OCI-LY7 (cell line): ENCODE measurements around the gene MIOX. TPM values are rescaled to one million over a fixed set of nuclear protein-coding genes. Genes with fewer than 3 reads are reported as not detected.

Experiments used
- BruUV-seq: library from RNA; stranded (reverse); fragments of 400-500 nt; replicated peaks from 2 replicates; lab custom pipeline; 2021; lab: Mats Ljungman, UMichigan
- CTCF ChIA-PET: fragments of 300-600 bp; sonication (Branson Sonifier 250); formaldehyde crosslinking; loops from one replicate; lab custom pipeline; 2022; ENCODE audit warnings: antibody characterized with exemption; ENCODE audit not compliant: unreplicated experiment; lab: Charles Lee
- POLR2A ChIA-PET: fragments of 300-600 bp; sonication (Branson Sonifier 250); formaldehyde crosslinking; loops from one replicate; lab custom pipeline; 2022; ENCODE audit warnings: antibody characterized with exemption; lab: Charles Lee
- DNase-seq: peaks from one replicate; pipeline ENCODE4 v3.0.0-alpha.2; 2015; ENCODE audit warnings: low spot score
- H2AFZ ChIP-seq: fragments of 200-600 bp; sonication (generic), shearing (Covaris generic); 2 replicates; pipeline ENCODE4 v1.6.1; 2014; ENCODE audit warnings: mild to moderate bottlenecking, antibody characterized with exemption, low read length, moderate library complexity
- H3K27ac ChIP-seq: fragments of 200-600 bp; sonication (generic); 2 replicates; pipeline ENCODE4 v1.5.1; 2014; ENCODE audit warnings: mixed run types, low read depth, mild to moderate bottlenecking, moderate library complexity, low read length, inconsistent platforms; ENCODE audit not compliant: poor library complexity, severe bottlenecking
- H3K36me3 ChIP-seq: fragments of 200-600 bp; sonication (generic); 2 replicates; pipeline ENCODE4 v1.6.1; 2014; ENCODE audit warnings: mild to moderate bottlenecking, antibody characterized with exemption, low read length, moderate library complexity, mixed read lengths; ENCODE audit not compliant: insufficient read depth
- H3K4me1 ChIP-seq: fragments of 200-600 bp; sonication (generic); 2 replicates; pipeline ENCODE4 v1.5.1; 2014; ENCODE audit warnings: mild to moderate bottlenecking, low read length; ENCODE audit not compliant: insufficient read depth, poor library complexity, severe bottlenecking
- H3K4me2 ChIP-seq: fragments of 200-600 bp; sonication (generic); 2 replicates; pipeline ENCODE4 v1.6.1; 2014; ENCODE audit warnings: mild to moderate bottlenecking, low read length
- H3K4me3 ChIP-seq: fragments of 200-600 bp; sonication (generic); 2 replicates; pipeline ENCODE4 v1.5.1; 2014; ENCODE audit warnings: mild to moderate bottlenecking, low read depth, low read length; ENCODE audit not compliant: poor library complexity, severe bottlenecking
- H3K79me2 ChIP-seq: fragments of 200-600 bp; sonication (generic); 2 replicates; pipeline ENCODE4 v1.6.1; 2016; ENCODE audit warnings: low read depth, mild to moderate bottlenecking, low read length, moderate library complexity, mixed read lengths; ENCODE audit not compliant: insufficient read depth
- H3K9me2 ChIP-seq: fragments of 200-600 bp; sonication (generic); 2 replicates; pipeline ENCODE4 v1.6.1; 2016; ENCODE audit warnings: mild to moderate bottlenecking, low read length, mixed read lengths; ENCODE audit not compliant: insufficient read depth
- H3K9me3 ChIP-seq: fragments of 200-600 bp; sonication (generic); 2 replicates; pipeline ENCODE4 v1.6.1; 2014; ENCODE audit warnings: mild to moderate bottlenecking, mixed run types, low read length, mixed read lengths
- H4K20me1 ChIP-seq: fragments of 200-600 bp; sonication (generic); 2 replicates; pipeline ENCODE4 v1.6.1; 2014; ENCODE audit warnings: mild to moderate bottlenecking, antibody characterized with exemption, low read length, moderate library complexity, mixed read lengths; ENCODE audit not compliant: insufficient read depth
- CTCF ChIP-seq: fragments of 200-600 bp; sonication (generic); conservative IDR thresholded peaks from 2 replicates; pipeline ENCODE4 v1.5.1; 2014; ENCODE audit warnings: mild to moderate bottlenecking, antibody characterized with exemption, low read length, moderate library complexity, mixed read lengths
- EZH2phosphoT487 ChIP-seq: fragments of 200-600 bp; sonication (generic); IDR thresholded peaks from 2 replicates; pipeline ENCODE4 v1.6.1; 2018; ENCODE audit warnings: low read depth, borderline replicate concordance, mild to moderate bottlenecking, mixed run types, antibody characterized with exemption, low read length, moderate library complexity, mixed read lengths
- intact Hi-C: fragments of 100-400 bp; cut with micrococcal nuclease; formaldehyde crosslinking; loops from one replicate; pipeline ENCODE4 v1.10.0; 2022; ENCODE audit not compliant: unreplicated experiment
- total RNA-seq, 2 experiments: library from RNA; depleted of rRNA in 1 of 2; stranded (reverse); fragments of >200 nt in 1 of 2; shearing (Covaris generic) in 1 of 2; gene quantifications; 2 replicates each; pipeline ENCODE4 v1.2.3, GENCODE V29; 2014 to 2022

The MIOX gene
- total RNA-seq, 2 experiments from 2014 or later = 0.53 TPM; not detected in 1

DNA sequence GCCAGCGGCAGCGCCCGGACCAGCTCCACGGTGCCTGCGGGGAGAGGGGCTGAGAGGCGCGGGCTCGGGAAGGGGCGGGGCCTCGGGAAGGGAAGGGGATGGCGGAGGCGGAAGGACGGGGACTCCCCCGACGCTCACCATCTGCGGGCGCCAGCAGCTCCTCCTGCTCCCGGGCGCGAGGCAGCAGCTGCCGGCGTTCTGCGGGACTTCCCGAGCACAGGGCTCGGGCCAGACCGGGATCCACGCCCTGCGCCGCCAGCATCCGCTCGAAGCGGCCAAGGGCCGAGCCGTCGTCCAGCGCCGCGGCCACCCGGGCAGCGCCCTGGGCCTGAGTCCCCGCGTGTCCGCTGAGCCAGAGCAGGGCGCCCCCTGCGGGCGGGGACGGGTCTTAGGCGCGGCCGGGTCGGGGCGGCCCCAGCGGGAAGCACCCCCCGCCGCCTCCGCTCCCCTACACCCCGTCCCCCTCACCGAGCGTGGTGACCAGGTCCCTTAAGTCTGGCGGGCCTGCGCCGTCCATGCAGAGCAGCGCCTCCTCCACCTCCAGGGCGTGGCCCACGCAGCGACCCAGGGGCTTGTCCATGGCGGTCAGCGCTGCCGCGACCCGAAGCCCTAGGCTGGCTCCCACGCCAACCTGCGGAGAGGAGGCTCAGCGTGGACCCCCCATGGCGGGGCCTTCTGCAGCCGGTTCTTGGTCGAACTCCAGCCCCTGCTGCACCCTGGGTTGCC lies 39.6 kb downstream of the MIOX start:
- Histone ChIP-seq H3K36me3 (peaks cover 38% of the 10 kb centered on the region), H3K9me3 (no peaks in the 10 kb centered on the region), H3K4me1 (peaks cover 31% of the 10 kb centered on the region), H3K27ac (peak overlapping the region; percentile 92), H3K4me2 (peak overlapping the region; percentile 86), H3K9me2 (no peaks in the 10 kb centered on the region), H3K4me3 (peak overlapping the region; percentile 77), H2AFZ (peak overlapping the region; percentile 31; the same call in 1 of the 2 replicates), H3K79me2 (peaks cover 4% of the 10 kb centered on the region; the same call in 1 of the 2 replicates), H4K20me1 (no peaks in the 10 kb centered on the region)
- BruUV-seq = no TSS peak
- intact Hi-C loops = loop anchor here (2.0 to 5.0 kb wide), 3 partner anchors 37 to 284 kb away; partner anchors contain the start of gene SYCE3
- peak; percentile 85 for DNase-seq
- ChIA-PET POLR2A (interaction anchor here (0.6 to 3.3 kb wide), 9 partner anchors 9 to 284 kb away, joined by 3 to 33 read pairs (median 4); partner anchors contain the start of genes LMF2 and NCAPH2), CTCF (interaction anchor here (0.5 to 1.6 kb wide), 9 partner anchors 13 to 271 kb away, joined by 3 to 9 read pairs (median 5); partner anchors contain the start of genes LMF2 and NCAPH2)
- no peak for TF ChIP-seq EZH2phosphoT487
- TF ChIP-seq CTCF = peak; percentile 78

GRCh38 chr22:50526834-50527801 lies 40.5 kb downstream of the MIOX start:
- Histone ChIP-seq H3K36me3 (peaks cover 30% of the 10 kb centered on the region), H3K9me3 (no peaks in the 10 kb centered on the region), H4K20me1 (no peaks in the 10 kb centered on the region), H3K9me2 (no peaks in the 10 kb centered on the region), H3K27ac (peak overlapping the region; percentile 92), H3K4me1 (peaks cover 39% of the 10 kb centered on the region), H3K79me2 (peaks cover 4% of the 10 kb centered on the region; the same call in 1 of the 2 replicates), H3K4me3 (peak overlapping the region; percentile 77), H2AFZ (peak overlapping the region; percentile 31; the same call in 1 of the 2 replicates), H3K4me2 (peak overlapping the region; percentile 86)
- no TSS peak for BruUV-seq
- TF ChIP-seq CTCF = no peak
- no peak for TF ChIP-seq EZH2phosphoT487
- intact Hi-C loops = loop anchor here (2.0 to 5.0 kb wide), 3 partner anchors 36 to 285 kb away; partner anchors contain the start of gene SYCE3
- peak; percentile 60 for DNase-seq
- CTCF ChIA-PET = no interaction called here
- POLR2A ChIA-PET = no interaction called here
